Activated effector memory CD4-positive, alpha-beta T cell treated with anti-CD3 and anti-CD28 coated beads, Interleukin-2, amount 50 U/mL, for 16 hours (primary cell): ENCODE results near the gene DYNC2I2.
"Not testable (repeated sequence)": the region's sequence is repeated elsewhere in the genome, so short reads cannot be mapped to it uniquely, and the experiment has no call there.

ENCODE experiments used
- DNase-seq: peaks from one replicate; pipeline ENCODE4 v3.0.0-alpha.2; 2020

DYNC2I2 gene

DNA sequence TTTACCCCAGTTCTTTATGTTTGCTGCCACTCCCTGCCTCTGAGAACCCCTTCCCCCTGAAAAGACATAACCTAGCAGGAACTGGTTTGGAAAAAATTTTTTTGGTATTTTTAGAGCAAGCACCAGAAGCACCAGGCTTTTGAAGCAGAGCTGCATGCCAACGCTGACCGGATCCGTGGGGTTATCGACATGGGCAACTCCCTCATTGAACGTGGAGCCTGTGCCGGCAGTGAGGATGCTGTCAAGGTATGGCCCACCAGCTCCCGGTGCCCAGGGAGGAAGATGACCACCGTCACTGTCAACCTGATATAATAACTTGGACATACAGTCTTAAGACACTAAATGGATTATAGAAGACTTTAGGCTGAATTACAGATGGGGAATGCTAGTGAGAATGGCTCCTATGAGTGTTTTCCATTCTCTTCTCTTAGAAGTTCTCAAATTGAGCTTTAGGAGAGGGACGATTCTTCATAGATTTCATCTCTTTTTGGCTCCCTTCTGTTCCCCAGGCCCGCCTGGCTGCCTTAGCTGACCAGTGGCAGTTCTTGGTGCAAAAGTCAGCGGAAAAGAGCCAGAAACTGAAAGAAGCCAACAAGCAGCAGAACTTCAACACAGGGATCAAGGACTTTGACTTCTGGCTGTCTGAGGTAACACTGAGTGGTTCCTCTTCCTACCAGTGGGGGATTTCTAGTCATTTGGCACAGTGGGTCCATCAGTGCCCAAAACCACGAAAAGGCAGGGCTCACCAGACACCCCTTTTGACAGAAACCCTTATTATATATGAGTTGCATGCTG lies 44.9 kb downstream of the DYNC2I2 start:
- no peak for DNase-seq

DNA sequence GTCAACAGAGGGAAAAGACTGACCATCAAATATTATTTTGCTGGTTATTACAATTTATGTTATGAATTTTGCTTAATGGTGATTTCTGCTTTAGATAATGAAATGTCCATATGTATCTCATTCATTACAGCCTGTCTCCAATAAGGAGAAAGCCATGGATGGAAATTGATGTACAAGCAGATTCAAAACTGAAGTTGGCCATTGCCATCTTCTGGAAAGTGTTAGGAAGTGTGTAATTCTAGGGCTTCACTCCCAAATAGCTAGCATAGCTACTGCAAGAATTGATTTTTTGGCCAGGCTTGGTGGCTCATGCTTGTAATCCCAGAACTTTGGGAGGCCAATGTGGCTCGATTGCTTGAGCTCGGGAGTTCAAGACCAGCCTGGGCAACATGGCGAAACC lies 45.8 kb downstream of the DYNC2I2 start:
- no peak for DNase-seq

DNA sequence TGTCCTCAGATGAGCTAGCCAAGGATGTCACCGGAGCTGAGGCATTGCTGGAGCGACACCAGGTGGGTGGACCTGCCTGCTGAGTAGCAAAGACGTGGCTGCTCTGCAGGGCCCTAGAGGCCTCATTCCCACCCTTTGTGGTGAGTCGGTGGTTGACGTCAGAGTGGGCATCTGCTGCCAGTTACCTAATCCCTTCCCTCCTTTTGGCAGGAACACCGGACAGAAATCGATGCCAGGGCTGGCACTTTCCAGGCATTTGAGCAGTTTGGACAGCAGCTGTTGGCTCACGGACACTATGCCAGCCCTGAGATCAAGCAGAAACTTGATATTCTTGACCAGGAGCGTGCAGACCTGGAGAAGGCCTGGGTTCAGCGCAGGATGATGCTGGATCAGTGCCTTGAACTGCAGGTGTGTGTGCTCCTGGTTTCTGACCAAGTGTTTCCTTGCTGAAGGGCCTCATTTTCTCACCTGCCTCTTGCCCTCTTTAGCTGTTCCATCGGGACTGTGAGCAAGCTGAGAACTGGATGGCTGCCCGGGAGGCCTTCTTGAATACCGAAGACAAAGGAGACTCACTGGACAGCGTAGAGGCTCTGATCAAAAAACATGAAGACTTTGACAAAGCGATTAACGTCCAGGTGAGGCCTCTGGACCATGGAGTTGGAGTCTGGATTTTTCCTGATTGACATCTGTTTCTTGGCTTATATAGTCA lies 48.9 kb downstream of the DYNC2I2 start:
- DNase-seq, result no peak

DNA sequence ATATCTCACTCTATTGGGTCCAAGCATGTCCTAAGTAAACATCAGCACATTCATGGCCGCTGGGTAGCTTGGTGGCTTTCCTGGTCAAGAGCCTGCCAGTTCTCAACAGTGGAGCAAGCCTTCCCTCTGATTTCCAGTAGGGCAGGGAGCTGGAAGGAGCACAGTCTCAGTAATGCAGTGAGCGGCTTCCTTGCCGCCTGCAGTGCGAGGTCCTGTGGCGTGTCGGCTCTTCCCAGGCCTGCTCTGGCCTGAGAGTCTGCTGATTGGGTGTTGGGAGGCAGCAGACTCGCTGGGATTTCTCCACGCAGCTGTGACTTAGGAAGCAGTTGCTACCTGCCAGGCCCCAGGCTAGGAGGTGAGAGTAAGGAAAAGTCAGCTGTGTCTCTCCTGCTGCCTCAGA lies 53.0 kb downstream of the DYNC2I2 start:
- DNase-seq, result no peak

DNA sequence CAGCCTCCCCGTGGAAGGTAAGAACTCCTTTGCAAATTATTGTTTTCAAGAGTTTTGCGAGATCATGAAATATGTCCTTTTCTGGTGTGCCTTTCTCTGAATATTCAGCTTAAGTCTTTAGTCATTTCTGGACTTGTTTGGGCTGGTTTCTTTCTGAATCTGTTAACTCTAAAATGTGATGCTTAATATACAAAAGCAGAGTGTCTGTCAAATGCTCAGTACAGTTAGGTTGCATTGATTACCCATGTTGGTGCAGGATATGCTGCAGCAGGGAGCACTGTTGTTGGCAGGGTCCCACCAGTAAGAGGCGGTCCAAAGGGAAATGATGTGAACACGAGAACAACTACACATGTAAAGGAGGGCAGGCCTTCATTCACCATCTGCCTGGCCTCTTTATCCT lies 56.5 kb downstream of the DYNC2I2 start:
- no peak for DNase-seq

DNA sequence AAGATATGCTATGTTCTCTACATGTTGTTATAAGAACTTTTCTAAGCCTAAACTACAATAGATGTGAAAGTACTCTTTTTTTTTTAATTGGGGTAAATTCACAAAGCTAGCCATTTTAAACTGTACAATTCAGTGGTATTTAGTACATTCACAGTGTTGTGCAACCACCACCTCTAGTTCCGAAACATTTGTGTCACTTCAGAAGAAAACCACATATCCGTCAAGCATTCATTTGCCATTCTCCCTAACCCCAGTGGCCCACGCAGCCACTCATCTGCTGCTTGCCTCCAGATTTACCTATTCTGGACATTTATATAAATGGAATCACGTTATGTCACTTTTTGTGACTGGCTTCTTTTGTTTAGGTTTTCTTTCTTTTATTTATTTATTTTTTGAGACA lies 61.2 kb downstream of the DYNC2I2 start:
- no peak for DNase-seq

DNA sequence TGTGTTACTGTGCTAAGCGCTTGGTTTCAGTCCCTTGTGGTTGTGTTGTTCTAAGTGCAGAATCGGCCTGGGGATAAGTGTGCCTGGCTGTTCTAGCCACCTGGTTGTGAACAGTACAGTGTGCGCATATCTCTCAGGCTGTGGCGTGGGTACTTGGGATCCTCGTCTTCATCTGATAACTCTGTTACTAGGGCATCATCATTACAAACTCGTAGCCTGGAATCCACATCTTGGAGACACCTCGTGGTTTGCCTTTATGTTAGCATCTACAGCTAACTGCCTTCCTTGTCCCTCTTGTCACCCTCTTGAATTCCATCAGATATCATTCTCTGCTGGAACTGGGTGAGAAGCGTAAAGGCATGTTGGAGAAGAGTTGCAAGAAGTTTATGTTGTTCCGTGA lies 62.8 kb downstream of the DYNC2I2 start:
- no peak for DNase-seq

DNA sequence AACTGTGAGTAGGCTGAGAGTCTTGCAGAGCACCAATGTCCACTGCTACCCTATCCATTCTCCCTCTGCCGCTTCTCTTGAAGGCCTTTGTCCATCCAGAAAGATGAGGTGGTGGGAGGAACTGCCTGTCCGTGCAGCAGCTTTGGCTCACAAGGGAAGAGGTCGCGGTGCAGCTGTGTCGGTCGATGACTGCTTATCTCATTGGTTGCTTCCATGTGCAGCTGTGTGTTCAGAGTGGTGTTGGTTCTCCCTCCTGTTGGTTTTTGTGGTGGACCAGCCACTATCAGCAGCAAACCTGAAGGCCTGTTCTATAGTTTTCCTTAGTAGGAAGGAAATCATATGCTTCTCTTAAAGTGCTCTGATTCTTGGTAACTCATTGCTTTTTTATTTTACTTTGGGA lies 63.6 kb downstream of the DYNC2I2 start:
- no peak for DNase-seq

DNA sequence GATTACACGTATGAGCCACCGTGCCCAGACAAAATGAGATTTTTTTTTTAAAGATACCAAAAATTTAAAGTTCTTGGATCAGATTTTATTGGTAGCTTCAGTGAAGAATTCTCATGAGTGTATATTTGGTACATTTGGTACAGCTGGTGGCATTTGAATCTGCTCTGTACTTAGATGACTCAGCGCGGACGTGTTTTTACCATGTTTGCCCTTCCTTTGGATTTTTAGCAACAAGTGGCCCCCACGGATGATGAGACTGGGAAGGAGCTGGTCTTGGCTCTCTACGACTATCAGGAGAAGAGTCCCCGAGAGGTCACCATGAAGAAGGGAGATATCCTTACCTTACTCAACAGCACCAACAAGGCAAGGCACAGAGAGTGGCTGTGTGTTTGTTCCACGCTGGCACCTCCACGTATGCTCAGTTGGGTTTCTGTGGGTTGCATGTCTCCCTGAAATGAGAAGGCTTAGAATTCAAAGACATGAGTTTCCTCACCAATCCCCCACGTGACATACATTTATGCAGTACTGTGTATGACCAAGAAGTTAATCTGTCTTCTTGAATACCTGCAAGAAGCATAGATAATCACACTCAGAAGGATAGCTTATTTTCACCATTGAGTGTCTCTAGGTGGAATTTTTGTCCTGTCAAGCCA lies 67.9 kb downstream of the DYNC2I2 start:
- no peak for DNase-seq

DNA sequence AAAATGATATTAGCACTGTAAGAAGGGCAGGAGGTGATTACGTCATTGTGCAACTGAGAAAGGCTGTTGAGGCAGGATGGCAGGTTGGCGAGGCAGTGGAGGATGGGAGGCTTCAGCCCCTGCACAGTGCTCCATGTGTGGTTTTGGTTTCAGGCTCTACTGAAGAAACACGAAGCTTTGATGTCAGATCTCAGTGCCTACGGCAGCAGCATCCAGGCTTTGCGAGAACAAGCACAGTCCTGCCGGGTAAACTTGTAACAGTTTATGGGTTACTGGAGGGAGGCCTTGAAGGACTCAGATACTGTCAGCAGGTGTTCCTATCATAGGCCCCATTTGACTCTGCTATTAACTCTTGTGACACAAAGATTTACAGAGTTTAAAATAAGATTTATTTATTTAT lies 69.2 kb downstream of the DYNC2I2 start:
- DNase-seq, result peak; percentile 73

DNA sequence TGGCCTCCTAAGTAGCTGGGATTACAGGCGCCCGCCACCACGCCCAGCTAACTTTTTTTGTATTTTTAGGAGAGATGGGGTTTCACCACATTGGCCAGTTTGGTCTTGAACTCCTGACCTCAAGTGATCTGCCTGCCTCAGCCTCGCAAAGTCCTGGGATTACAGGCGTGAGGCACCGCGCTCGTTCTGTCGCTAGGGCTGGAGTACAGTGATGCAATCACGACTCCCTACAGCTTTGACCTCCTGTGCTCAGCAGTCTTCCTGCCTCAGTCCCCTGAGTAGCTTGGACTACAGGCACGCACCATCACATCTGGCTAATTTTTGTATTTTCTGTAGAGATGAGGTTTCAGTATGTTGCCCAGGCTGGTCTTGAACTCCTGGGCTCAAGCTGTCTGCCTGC lies 69.7 kb downstream of the DYNC2I2 start:
- not testable (repeated sequence) for DNase-seq

DNA sequence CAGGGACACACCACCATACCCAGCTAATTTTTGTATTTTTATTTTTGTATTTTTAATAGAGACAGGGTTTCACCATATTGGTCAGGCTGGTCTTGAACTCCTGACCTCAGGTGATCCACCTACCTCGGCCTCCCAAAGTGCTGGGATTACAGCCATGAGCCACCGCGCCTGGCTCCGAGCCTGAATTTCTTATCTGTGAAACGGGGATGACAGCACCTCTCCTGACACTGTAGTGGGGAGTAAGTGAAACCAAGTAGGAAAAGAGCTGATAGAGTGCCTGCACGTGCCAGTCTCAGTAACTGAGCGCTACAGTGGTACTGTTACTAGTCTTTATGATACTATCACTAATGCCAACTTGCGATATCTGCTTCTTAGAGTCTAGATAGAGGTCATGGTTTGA lies 71.5 kb downstream of the DYNC2I2 start:
- DNase-seq, result not testable (repeated sequence)
